ENCODE data around the gene CDK9.

CDK9 gene

GRCh38 chr9:127818574-127818973, 32.7 kb downstream of the CDK9 start:
- no peak for DNase-seq (ENCODE audit: low read depth)
- TF ChIP-seq, protein P1, sequence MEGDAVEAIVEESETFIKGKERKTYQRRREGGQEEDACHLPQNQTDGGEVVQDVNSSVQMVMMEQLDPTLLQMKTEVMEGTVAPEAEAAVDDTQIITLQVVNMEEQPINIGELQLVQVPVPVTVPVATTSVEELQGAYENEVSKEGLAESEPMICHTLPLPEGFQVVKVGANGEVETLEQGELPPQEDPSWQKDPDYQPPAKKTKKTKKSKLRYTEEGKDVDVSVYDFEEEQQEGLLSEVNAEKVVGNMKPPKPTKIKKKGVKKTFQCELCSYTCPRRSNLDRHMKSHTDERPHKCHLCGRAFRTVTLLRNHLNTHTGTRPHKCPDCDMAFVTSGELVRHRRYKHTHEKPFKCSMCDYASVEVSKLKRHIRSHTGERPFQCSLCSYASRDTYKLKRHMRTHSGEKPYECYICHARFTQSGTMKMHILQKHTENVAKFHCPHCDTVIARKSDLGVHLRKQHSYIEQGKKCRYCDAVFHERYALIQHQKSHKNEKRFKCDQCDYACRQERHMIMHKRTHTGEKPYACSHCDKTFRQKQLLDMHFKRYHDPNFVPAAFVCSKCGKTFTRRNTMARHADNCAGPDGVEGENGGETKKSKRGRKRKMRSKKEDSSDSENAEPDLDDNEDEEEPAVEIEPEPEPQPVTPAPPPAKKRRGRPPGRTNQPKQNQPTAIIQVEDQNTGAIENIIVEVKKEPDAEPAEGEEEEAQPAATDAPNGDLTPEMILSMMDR (IDR thresholded peaks at IDR 0.05; ENCODE audit: insufficient read depth, low read depth, low read length, missing control alignments): no peak
- H3K4me3 ChIP-seq (ENCODE audit: low read length): no peak overlapping the region

DNA sequence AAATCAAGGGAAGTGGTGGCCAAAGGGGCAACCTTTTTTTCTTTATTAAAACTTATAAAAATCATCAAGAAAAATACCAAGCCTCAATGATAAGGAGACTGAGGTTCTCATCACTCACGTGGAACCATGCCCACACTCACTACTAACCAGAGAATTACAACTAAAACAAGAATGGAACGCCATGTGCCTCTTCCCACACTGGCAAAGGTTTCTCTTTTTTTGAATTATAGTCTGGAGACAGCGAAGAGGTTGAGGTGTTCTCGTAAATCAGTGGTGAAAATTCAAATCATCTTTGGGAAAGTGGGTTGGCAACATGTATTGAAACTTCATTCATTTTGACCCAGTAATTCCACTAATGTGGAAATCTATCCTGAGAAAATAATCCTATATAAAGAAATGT, 36.3 kb downstream of the CDK9 start:
- DNase-seq (ENCODE audit: low read depth): no peak
- no peak overlapping the region for H3K4me3 ChIP-seq (ENCODE audit: low read length)
- TF ChIP-seq, protein P1 (IDR thresholded peaks at IDR 0.05; ENCODE audit: insufficient read depth, low read depth, low read length, missing control alignments): no peak

- DNase-seq (ENCODE audit: low read depth): no peak
Observed at GRCh38 chr9:127825319-127826051, 39.7 kb downstream of the CDK9 start.

GRCh38 chr9:127826253-127826913, 40.5 kb downstream of the CDK9 start:
- no peak overlapping the region for H3K4me3 ChIP-seq (ENCODE audit: low read length)
- DNase-seq (ENCODE audit: low read depth): no peak
- TF ChIP-seq, protein P1 (IDR thresholded peaks at IDR 0.05; ENCODE audit: insufficient read depth, low read depth, low read length, missing control alignments): no peak

More at GRCh38 chr9:127825319-127826051, 39.7 kb downstream of the CDK9 start:
- TF ChIP-seq, protein P1 (IDR thresholded peaks at IDR 0.05; ENCODE audit: insufficient read depth, low read depth, low read length, missing control alignments): peak; percentile 26
- H3K4me3 ChIP-seq (ENCODE audit: low read length): no peak overlapping the region

DNA sequence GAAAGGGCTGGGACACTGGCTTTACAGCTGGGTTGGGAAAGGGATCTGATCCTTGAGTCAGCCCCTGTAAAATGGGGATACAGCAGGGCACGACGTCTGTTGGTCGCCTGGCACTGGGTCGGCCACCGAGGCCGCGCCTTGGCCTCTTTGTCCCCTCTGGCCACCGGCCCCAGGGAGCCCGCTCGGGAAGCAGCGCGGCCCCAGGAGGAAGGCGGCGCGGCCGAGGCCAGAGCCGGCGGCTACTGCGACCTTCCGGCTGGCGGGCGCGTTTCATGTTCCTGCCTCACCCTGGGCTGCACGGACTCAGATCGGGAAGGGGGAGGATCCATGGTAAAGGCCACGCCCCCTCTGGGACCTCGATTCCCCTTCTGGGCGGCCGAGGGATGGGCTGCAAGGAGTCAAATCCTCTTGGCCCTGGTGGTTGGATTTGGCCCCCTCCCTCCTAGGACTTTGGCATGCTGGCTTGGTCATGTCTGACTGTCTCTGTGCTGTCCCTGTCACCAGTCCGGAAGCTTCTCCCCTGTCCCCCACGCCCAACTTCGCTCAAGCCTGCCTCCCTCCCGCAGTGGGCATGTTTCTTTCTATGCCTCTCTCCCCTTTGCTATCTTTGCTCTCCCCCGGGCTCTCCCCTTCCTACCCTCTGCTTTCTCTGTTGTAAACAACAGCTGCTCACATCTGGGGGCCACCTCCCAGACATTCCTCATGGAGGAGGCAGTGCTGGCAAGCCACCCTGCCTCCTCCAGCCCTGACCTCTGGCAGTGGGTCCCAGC, 42.6 kb downstream of the CDK9 start:
- H3K4me3 ChIP-seq (ENCODE audit: low read length): no peak overlapping the region
- TF ChIP-seq, protein P1 (IDR thresholded peaks at IDR 0.05; ENCODE audit: insufficient read depth, low read depth, low read length, missing control alignments): no peak
- peak; percentile 40 for DNase-seq (ENCODE audit: low read depth)

GRCh38 chr9:127829205-127829906, 43.5 kb downstream of the CDK9 start:
- TF ChIP-seq, protein P1 (IDR thresholded peaks at IDR 0.05; ENCODE audit: insufficient read depth, low read depth, low read length, missing control alignments): no peak
- no peak overlapping the region for H3K4me3 ChIP-seq (ENCODE audit: low read length)
- DNase-seq (ENCODE audit: low read depth): no peak
